ENCODE measurements around the gene FBN3.
"Not testable (repeated sequence)": the region's sequence is repeated elsewhere in the genome, so short reads cannot be mapped to it uniquely, and the experiment has no call there.

Gene FBN3

DNA sequence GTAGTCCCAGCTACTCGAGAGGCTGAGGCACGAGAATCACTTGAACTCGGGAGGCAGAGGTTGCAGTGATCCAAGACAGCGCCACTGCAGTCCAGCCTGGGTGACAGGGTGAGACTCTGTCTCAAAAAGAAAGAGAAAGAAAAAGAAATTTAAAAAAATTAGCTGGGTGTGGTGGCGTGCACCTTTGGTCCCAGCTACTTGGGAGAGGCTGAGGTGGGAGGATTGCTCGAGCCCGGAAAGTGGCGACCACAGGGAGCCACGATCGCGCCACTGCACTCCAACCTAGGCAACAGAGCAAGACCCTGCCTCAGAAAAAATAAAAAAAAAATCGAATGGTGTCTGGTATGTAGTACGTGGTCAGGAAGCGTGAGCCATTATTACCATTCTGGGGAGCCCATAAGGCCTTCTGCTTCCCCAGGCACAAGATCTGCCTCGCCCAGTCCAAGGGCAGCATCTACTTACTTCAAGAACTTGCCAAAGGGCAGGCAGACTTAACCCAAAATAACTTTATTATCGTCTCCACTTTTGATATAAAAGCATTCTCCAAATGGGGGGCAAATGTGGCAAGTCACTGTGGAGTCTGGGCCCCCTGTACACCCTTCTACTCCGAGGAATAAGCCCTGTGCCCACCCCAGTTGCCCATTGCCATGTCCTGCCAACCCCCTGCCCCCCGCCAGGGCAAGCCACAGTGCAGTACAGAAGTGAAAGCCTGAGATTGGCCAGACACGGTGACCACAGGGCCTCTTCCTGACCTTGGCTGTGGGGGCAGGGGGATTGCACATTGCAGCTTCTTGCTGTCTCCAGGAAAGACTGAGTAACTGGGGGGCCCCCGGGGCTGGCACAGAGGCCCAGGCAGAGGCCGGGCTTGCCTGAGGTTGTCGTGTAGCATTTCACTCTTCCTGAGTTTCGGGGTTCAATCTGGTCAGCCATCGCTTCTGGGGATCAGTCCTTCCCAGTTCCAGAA lies 84.2 kb downstream of the FBN3 start:
- no peak for DNase-seq (ENCODE audit: low read depth, low spot score)

- no peak for DNase-seq (ENCODE audit: low read depth, low spot score)
Observed at GRCh38 chr19:8057545-8058270, 91.7 kb downstream of the FBN3 start.

GRCh38 chr19:8056533-8056932 lies 92.9 kb downstream of the FBN3 start:
- DNase-seq (ENCODE audit: low read depth, low spot score), result no peak

- DNase-seq (ENCODE audit: low read depth, low spot score), result no peak
Observed at GRCh38 chr19:8054169-8054568, 95.2 kb downstream of the FBN3 start.

GRCh38 chr19:8052464-8052859 lies 96.9 kb downstream of the FBN3 start, which contains the start of gene CCL25:
CCL25 (plus strand) TSS chr19:8052760; CDS start chr19:8053050, 290 bp downstream.
- no peak for DNase-seq (ENCODE audit: low read depth, low spot score)

GRCh38 chr19:8050274-8051096 lies 98.9 kb downstream of the FBN3 start:
- peak; percentile 88 for DNase-seq (ENCODE audit: low read depth, low spot score)

- no peak for DNase-seq (ENCODE audit: low read depth, low spot score)
Observed at GRCh38 chr19:8046569-8047165, 102.7 kb downstream of the FBN3 start.

DNA sequence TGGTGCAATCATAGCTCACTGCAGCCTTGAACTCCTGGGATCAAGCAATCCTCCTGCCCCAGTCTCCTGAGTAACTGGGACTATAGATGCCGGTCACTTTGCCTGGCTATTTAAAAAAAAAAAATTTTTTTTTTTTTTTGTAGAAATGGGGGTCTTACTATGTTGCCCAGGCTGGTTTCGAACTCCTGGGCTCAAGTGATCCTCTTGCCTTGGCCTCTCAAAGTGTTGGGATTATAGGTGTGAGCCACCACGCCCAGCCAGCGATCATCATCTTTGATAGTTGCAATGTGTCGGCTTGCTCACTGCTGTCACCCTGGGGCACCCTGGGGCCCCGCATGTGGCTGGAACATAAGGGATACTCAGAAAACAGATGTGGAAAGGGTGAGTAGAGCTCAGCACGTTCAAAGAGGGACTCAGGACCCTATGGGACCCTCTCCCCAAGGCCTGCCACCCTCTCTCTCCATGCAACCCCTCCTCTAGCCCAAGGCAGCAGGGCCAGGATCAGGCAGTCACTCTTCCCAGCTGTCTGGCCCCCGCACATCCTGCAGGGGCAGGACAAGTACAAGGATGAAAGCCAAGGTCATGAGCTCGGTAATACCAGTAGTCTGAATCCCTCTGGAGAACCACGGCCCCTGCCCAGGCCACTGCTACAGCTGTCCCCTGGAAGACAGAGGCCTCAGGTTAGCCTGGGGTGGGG lies 103.4 kb downstream of the FBN3 start:
- DNase-seq (ENCODE audit: low read depth, low spot score), result no peak

- no peak for DNase-seq (ENCODE audit: low read depth, low spot score)
Observed at GRCh38 chr19:8044018-8044417, 105.4 kb downstream of the FBN3 start.

DNA sequence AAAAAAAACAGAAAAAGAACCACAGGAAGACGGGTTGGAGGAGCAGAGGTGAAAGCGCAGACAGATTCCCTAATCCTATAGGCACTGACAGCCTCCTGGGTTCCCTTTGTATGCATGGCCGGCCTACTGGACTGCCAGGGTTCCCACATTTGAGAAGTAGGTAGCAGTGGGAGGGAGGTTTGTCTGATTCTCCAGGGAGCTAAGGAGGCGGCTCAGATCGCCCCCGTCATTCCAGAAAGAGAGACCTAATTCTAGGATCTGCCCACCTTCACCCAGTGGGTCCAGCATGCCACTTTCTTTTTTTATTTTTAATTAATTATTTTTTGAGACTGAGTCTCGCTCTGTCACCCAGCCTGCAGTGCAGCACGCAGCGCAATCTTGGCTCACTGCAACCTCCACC lies 106.5 kb downstream of the FBN3 start:
- DNase-seq (ENCODE audit: low read depth, low spot score), result no peak

DNA sequence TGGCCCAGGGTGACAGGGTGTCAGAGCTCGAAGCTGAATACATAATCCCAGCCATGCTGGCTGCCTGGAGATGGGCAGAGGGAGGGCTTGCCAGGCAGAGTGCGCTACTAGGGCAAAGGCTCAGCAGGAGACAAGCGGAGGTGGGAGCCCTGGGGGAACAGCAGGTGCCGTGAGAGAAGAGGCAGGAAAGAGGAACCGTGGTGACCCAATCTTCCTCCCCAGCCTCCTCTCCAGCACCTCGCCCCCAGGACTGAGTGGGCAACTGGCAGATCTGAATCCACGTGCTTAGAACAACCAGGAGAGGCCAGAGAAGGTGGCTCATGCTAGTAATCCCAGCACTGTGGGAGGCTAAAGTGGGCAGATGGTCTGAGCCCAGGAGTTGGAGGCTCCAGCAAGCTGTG lies 107.9 kb downstream of the FBN3 start:
- DNase-seq (ENCODE audit: low read depth, low spot score), result no peak

- DNase-seq (ENCODE audit: low read depth, low spot score), result no peak
Observed at GRCh38 chr19:8039231-8039630, 110.2 kb downstream of the FBN3 start.

GRCh38 chr19:8038815-8039214 lies 110.6 kb downstream of the FBN3 start:
- no peak for DNase-seq (ENCODE audit: low read depth, low spot score)

DNA sequence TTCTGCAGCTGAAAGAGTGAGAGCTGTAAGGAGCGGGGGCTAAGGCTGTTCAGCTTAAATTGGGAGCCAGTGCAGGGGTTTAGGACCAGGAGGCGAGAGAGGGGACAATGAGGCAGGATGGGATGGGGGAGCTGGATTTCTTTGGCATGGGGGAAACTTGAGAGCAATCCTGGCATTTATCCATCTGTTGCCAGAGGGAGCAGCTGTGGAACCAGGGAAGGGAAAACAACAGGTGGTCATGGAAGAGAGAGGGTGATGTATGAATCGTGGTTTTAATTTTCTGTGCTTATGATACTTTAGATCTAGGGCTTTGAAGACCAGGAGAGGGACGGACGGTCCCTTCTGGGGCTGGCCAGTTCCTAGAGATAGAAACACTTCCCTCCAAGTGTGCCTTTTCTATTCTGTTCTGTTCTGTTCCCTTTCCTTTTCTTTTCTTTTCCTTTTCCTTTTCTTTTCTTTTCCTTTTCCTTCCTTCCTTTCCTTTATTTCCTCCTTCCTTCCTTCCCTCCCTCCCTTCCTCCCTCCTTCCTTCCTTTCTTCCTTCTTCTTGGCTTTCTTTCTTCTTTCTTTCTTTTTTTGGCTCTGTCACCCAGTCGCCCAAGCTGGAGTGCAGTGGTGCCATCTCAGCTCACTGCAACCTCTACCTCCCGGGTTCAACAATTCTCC lies 112.8 kb downstream of the FBN3 start:
- DNase-seq (ENCODE audit: low read depth, low spot score), result no peak

- DNase-seq (ENCODE audit: low read depth, low spot score), result no peak
Observed at GRCh38 chr19:8034178-8034525, 115.2 kb downstream of the FBN3 start.

- not testable (repeated sequence) for DNase-seq (ENCODE audit: low read depth, low spot score)
Observed at GRCh38 chr19:8033287-8034177, 115.9 kb downstream of the FBN3 start.

DNA sequence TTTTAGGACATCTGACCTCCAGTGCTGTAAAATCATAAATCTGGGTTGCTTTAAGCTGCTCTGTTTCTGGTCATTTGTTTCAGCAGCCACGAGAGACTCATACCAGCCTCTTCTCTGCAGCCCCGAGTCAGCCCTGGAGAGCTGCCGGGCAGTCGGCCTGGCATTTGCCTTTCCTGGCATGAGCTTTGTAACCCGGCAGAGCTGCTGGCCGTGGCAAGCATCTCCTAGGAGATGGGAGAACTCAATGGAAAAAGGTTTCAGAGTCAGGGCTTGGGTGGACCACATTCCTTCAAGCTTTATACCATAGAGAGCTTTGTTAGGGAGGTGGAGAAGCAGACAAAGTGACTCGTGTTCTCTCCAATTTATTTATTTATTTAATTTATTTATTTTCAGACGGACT lies 118.4 kb downstream of the FBN3 start:
- DNase-seq (ENCODE audit: low read depth, low spot score), result no peak

DNA sequence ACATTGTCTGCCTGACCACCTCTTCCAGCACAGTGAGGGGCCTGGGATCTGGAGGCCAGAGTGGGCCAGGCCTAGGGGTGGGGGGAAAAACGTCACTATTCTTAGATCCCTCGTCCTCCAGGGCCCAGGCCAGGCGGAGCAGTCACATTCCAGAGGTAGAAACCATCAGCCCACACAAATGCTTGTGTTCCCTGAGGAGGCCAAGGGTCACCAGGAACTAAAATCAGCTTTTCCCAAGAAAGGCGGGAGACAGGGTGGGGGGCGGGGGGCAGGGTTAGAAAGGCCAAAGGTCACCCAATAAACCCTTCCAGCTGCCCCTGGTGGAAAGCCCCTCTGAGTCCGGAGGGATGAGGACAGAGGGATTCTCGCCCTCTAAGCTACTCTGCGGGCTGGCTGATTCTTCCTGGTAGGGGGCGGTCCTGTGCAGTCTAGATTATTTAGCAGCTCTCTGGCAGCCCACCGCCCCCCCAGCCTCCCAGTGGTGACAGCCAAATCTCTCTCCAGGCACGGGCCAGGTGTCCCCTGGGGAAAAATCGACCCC lies 120.4 kb downstream of the FBN3 start:
- DNase-seq (ENCODE audit: low read depth, low spot score), result no peak

DNA sequence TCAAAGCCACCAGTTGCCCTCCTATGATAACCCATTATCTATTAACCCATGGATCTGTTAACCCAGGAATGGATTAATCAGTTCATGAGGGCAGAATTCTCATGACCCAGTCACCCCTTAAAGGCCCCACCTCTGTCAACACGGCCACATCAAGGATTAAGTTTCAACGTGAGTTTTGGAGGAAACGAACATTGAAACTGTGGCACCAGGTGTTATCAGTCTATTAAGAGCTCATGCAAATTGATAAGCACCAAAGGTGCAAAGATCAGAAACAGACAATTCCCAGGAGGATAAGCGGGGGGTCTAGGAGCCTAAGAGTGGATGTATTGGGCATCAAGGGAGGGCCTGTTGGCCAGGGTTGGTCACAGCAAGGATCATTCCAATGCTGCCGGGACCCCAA lies 124.1 kb downstream of the FBN3 start:
- no peak for DNase-seq (ENCODE audit: low read depth, low spot score)
